Activated naive CD4-positive, alpha-beta T cell treated with anti-CD3 and anti-CD28 coated beads, Interleukin-2, amount 50 U/mL, for 24 hours (primary cell): Measurements from ENCODE around the gene TCP11L2.

Experiments
- H3K27ac Mint-ChIP-seq: one replicate; pipeline ENCODE4 v1.8.0; 2021; ENCODE audit warnings: mild to moderate bottlenecking, mixed read lengths
- H3K27me3 Mint-ChIP-seq: one replicate; pipeline ENCODE4 v1.8.0; 2021; ENCODE audit warnings: mixed read lengths
- H3K36me3 Mint-ChIP-seq: one replicate; pipeline ENCODE4 v1.8.0; 2021; ENCODE audit warnings: mixed read lengths
- H3K4me1 Mint-ChIP-seq: one replicate; pipeline ENCODE4 v1.8.0; 2021; ENCODE audit warnings: mixed read lengths
- H3K4me3 Mint-ChIP-seq: one replicate; pipeline ENCODE4 v1.8.0; 2021; ENCODE audit warnings: mild to moderate bottlenecking, mixed read lengths
- H3K9me3 Mint-ChIP-seq: one replicate; pipeline ENCODE4 v1.8.0; 2021; ENCODE audit warnings: mixed read lengths

TCP11L2 gene

GRCh38 chr12:106292339-106292738 is 10.2 kb upstream of the TCP11L2 start:
- H3K4me1 Mint-ChIP-seq = peaks cover 23% of the 10 kb centered on the region

GRCh38 chr12:106296179-106296877 is 6.2 kb upstream of the TCP11L2 start:
- no peaks in the 10 kb centered on the region for H3K27me3 Mint-ChIP-seq
- H3K9me3 Mint-ChIP-seq = no peaks in the 10 kb centered on the region
- H3K27ac Mint-ChIP-seq = no peak overlapping the region
- no peak overlapping the region for H3K4me3 Mint-ChIP-seq
- peaks cover 20% of the 10 kb centered on the region for H3K4me1 Mint-ChIP-seq
- H3K36me3 Mint-ChIP-seq = no peaks in the 10 kb centered on the region

More at GRCh38 chr12:106292339-106292738, 10.2 kb upstream of the TCP11L2 start:
- Mint-ChIP-seq H3K4me3 (no peak overlapping the region), H3K27me3 (no peaks in the 10 kb centered on the region), H3K9me3 (no peaks in the 10 kb centered on the region), H3K27ac (no peak overlapping the region), H3K36me3 (no peaks in the 10 kb centered on the region)

GRCh38 chr12:106297075-106297474 is 5.5 kb upstream of the TCP11L2 start:
- no peak overlapping the region for H3K27ac Mint-ChIP-seq

GRCh38 chr12:106297681-106298080 is 4.9 kb upstream of the TCP11L2 start:
- Mint-ChIP-seq H3K36me3 (no peaks in the 10 kb centered on the region), H3K27ac (no peak overlapping the region), H3K9me3 (no peaks in the 10 kb centered on the region), H3K4me1 (peaks cover 26% of the 10 kb centered on the region), H3K27me3 (no peaks in the 10 kb centered on the region), H3K4me3 (no peak overlapping the region)

More at GRCh38 chr12:106297075-106297474, 5.5 kb upstream of the TCP11L2 start:
- Mint-ChIP-seq H3K27me3 (no peaks in the 10 kb centered on the region), H3K4me1 (peaks cover 26% of the 10 kb centered on the region), H3K36me3 (no peaks in the 10 kb centered on the region), H3K9me3 (no peaks in the 10 kb centered on the region), H3K4me3 (no peak overlapping the region)

GRCh38 chr12:106299202-106299774 is 3.2 kb upstream of the TCP11L2 start:
- Mint-ChIP-seq H3K4me3 (no peak overlapping the region), H3K27me3 (no peaks in the 10 kb centered on the region), H3K36me3 (no peaks in the 10 kb centered on the region), H3K4me1 (peaks cover 37% of the 10 kb centered on the region), H3K27ac (peak overlapping the region; percentile 47), H3K9me3 (no peaks in the 10 kb centered on the region)

GRCh38 chr12:106300761-106301160 is 1.8 kb upstream of the TCP11L2 start:
- H3K4me1 Mint-ChIP-seq = peaks cover 52% of the 10 kb centered on the region
- H3K4me3 Mint-ChIP-seq = peak overlapping the region; percentile 87
- H3K27ac Mint-ChIP-seq = peak overlapping the region; percentile 86
- no peaks in the 10 kb centered on the region for H3K27me3 Mint-ChIP-seq
- H3K9me3 Mint-ChIP-seq = no peaks in the 10 kb centered on the region
- H3K36me3 Mint-ChIP-seq = no peaks in the 10 kb centered on the region

- Mint-ChIP-seq H3K36me3 (no peaks in the 10 kb centered on the region), H3K4me1 (peaks cover 56% of the 10 kb centered on the region), H3K4me3 (peak overlapping the region; percentile 87), H3K9me3 (no peaks in the 10 kb centered on the region), H3K27me3 (no peaks in the 10 kb centered on the region), H3K27ac (peak overlapping the region; percentile 86)
Measured at GRCh38 chr12:106301241-106301610, 1.3 kb upstream of the TCP11L2 start.

- no peaks in the 10 kb centered on the region for H3K9me3 Mint-ChIP-seq
- peaks cover 62% of the 10 kb centered on the region for H3K4me1 Mint-ChIP-seq
- peak overlapping the region; percentile 86 for H3K27ac Mint-ChIP-seq
Measured at GRCh38 chr12:106301611-106302321, 767 bp upstream of the TCP11L2 start.

GRCh38 chr12:106303202-106303820 is 778 bp downstream of the TCP11L2 start:
- peaks cover 62% of the 10 kb centered on the region for H3K4me1 Mint-ChIP-seq

More at GRCh38 chr12:106301611-106302321, 767 bp upstream of the TCP11L2 start:
- peak overlapping the region; percentile 87 for H3K4me3 Mint-ChIP-seq
- no peaks in the 10 kb centered on the region for H3K36me3 Mint-ChIP-seq
- no peaks in the 10 kb centered on the region for H3K27me3 Mint-ChIP-seq

GRCh38 chr12:106304001-106304421 is 1.5 kb downstream of the TCP11L2 start:
- peak overlapping the region; percentile 97 for H3K4me3 Mint-ChIP-seq
- peaks cover 69% of the 10 kb centered on the region for H3K4me1 Mint-ChIP-seq
- H3K9me3 Mint-ChIP-seq = no peaks in the 10 kb centered on the region
- H3K36me3 Mint-ChIP-seq = peaks cover 3% of the 10 kb centered on the region
- no peaks in the 10 kb centered on the region for H3K27me3 Mint-ChIP-seq
- peak overlapping the region; percentile 85 for H3K27ac Mint-ChIP-seq

More at GRCh38 chr12:106303202-106303820, 778 bp downstream of the TCP11L2 start:
- no peaks in the 10 kb centered on the region for H3K36me3 Mint-ChIP-seq
- H3K27me3 Mint-ChIP-seq = no peaks in the 10 kb centered on the region
- peak overlapping the region; percentile 97 for H3K4me3 Mint-ChIP-seq
- no peaks in the 10 kb centered on the region for H3K9me3 Mint-ChIP-seq
- H3K27ac Mint-ChIP-seq = peak overlapping the region; percentile 100

- peaks cover 6% of the 10 kb centered on the region for H3K36me3 Mint-ChIP-seq
- peak overlapping the region; percentile 85 for H3K27ac Mint-ChIP-seq
- no peaks in the 10 kb centered on the region for H3K27me3 Mint-ChIP-seq
- no peaks in the 10 kb centered on the region for H3K9me3 Mint-ChIP-seq
- peaks cover 77% of the 10 kb centered on the region for H3K4me1 Mint-ChIP-seq
- H3K4me3 Mint-ChIP-seq = peak overlapping the region; percentile 97
Measured at GRCh38 chr12:106304797-106305196, 2.3 kb downstream of the TCP11L2 start.

GRCh38 chr12:106305376-106305775 is 2.8 kb downstream of the TCP11L2 start:
- H3K36me3 Mint-ChIP-seq = peaks cover 8% of the 10 kb centered on the region
- H3K4me3 Mint-ChIP-seq = peak overlapping the region; percentile 15
- no peaks in the 10 kb centered on the region for H3K27me3 Mint-ChIP-seq
- H3K27ac Mint-ChIP-seq = peak overlapping the region; percentile 48
- no peaks in the 10 kb centered on the region for H3K9me3 Mint-ChIP-seq
- peaks cover 83% of the 10 kb centered on the region for H3K4me1 Mint-ChIP-seq

GRCh38 chr12:106307181-106307580 is 4.6 kb downstream of the TCP11L2 start:
- Mint-ChIP-seq H3K4me1 (peaks cover 83% of the 10 kb centered on the region), H3K9me3 (no peaks in the 10 kb centered on the region), H3K27me3 (no peaks in the 10 kb centered on the region), H3K36me3 (peaks cover 8% of the 10 kb centered on the region), H3K4me3 (no peak overlapping the region), H3K27ac (peak overlapping the region; percentile 76)

GRCh38 chr12:106308121-106308520 is 5.6 kb downstream of the TCP11L2 start:
- Mint-ChIP-seq H3K27me3 (no peaks in the 10 kb centered on the region), H3K4me1 (peaks cover 85% of the 10 kb centered on the region), H3K4me3 (no peak overlapping the region), H3K27ac (peak overlapping the region; percentile 52), H3K36me3 (peaks cover 8% of the 10 kb centered on the region), H3K9me3 (no peaks in the 10 kb centered on the region)

GRCh38 chr12:106308611-106309010 is 6.1 kb downstream of the TCP11L2 start:
- no peak overlapping the region for H3K4me3 Mint-ChIP-seq
- H3K27ac Mint-ChIP-seq = peak overlapping the region; percentile 52
- H3K9me3 Mint-ChIP-seq = no peaks in the 10 kb centered on the region
- peaks cover 8% of the 10 kb centered on the region for H3K36me3 Mint-ChIP-seq
- no peaks in the 10 kb centered on the region for H3K27me3 Mint-ChIP-seq
- H3K4me1 Mint-ChIP-seq = peaks cover 82% of the 10 kb centered on the region
